AG10803 (cell line): ENCODE data around the gene NPTN.

ENCODE experiments used
- DNase-seq: peaks from one replicate; pipeline ENCODE4 v3.0.0; 2010; ENCODE audit warnings: low read depth
- H3K4me3 ChIP-seq: 2 replicates; pipeline ENCODE4 v1.5.1; 2011; ENCODE audit warnings: mild to moderate bottlenecking, low read length, control low read depth
- CTCF ChIP-seq: conservative IDR thresholded peaks from 2 replicates; pipeline ENCODE4 v1.5.1; 2011; ENCODE audit warnings: mild to moderate bottlenecking, low read length, control low read depth, inconsistent platforms

Gene NPTN

GRCh38 chr15:73539212-73540128 is 93.7 kb downstream of the NPTN start:
- TF ChIP-seq CTCF = no peak
- DNase-seq = no peak
- no peak overlapping the region for H3K4me3 ChIP-seq

DNA sequence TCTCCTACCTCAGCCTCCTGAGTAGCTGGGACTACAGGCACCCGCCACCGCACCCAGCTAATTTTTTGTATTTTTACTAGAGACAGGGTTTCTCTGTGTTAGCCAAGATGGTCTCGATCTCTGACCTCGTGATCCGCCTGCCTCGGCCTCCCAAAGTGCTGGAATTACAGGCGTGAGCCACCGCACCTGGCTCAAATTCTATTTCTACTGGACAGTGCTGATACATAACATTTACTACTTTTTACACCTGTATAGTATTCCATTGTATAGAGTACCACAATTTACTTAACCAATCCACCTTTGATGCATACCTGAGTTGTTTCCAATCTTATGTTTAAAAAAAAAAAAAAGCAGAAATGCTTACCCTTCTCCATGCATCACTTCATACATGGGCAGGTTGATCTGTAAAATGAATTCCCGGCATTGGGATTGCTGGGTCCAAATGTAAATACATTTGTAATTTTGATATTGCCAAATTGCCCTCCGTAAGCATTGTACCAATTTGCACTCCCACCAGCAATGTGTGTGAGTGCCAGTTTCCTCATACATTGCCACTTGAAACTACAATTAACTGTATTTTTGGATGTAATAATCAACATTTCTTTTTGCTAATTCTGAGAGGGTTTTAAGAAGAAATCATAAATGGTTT is 94.5 kb downstream of the NPTN start:
- no peak for TF ChIP-seq CTCF
- H3K4me3 ChIP-seq = no peak overlapping the region
- DNase-seq = no peak

GRCh38 chr15:73538123-73538522 is 95.1 kb downstream of the NPTN start:
- no peak for DNase-seq
- H3K4me3 ChIP-seq = no peak overlapping the region
- no peak for TF ChIP-seq CTCF

DNA sequence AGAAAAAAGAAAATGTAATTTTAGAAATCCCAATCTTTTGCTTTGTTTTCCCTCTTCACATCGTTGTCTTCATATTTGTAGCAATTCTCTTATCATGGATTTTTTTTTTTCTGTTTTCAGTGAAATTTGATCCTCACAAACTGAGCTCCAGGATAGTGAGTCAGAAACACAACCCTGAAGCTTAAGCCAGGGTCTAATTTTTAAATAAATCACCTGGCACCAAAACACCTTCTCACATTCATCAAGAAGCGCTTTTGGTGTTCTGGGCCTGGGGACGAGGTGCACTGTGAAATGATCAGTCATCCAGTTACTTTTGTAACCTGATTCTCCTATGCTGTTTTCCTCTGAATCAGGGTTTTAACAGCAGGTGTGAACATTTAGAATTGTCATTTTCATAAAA is 102.5 kb downstream of the NPTN start:
- TF ChIP-seq CTCF = no peak
- DNase-seq = no peak
- H3K4me3 ChIP-seq = no peak overlapping the region

DNA sequence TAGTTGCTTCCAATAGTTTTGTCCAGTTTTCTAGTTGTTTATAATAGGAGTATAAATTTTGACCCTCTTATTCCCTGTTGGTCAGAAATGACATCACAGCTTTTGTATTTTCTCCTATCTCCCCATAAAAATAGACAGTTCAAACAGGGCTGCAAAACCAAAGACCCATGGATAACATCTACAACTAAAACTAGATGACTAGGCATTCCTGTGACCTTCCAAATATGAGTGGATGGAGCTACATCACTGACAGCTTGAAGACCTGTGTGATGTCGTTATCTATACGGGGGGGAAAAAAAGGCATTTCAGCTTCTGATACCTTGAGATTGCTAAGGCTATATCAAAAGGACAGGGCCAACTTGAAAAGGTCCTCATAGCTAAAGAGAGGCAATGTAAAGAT is 105.6 kb downstream of the NPTN start:
- TF ChIP-seq CTCF = no peak
- no peak for DNase-seq

GRCh38 chr15:73524919-73525318 is 108.3 kb downstream of the NPTN start:
- no peak for TF ChIP-seq CTCF

More for the DNA sequence above, 105.6 kb downstream of the NPTN start:
- no peak overlapping the region for H3K4me3 ChIP-seq

GRCh38 chr15:73522011-73522410 is 111.2 kb downstream of the NPTN start:
- TF ChIP-seq CTCF = no peak; the same call in 1 of the 2 replicates
- H3K4me3 ChIP-seq = no peak overlapping the region
- DNase-seq = no peak

More at GRCh38 chr15:73524919-73525318, 108.3 kb downstream of the NPTN start:
- H3K4me3 ChIP-seq = no peak overlapping the region
- DNase-seq = no peak
